Karpas-422 (cell line): Measurements from ENCODE around the gene ZFP3. TPM values are rescaled to one million over a fixed set of nuclear protein-coding genes. Genes with fewer than 3 reads are reported as not detected.

Experiments used
- small RNA-seq: library from RNA; depleted of rRNA; stranded (forward); fragments of <200 nt; gene quantifications from one replicate; pipeline ENCODE3, GENCODE V24; 2014
- total RNA-seq: library from RNA; depleted of rRNA; stranded (reverse); fragments of >200 nt; shearing (Covaris generic); gene quantifications from 2 replicates; pipeline ENCODE4 v1.2.3, GENCODE V29; 2014; ENCODE audit warnings: low replicate concordance; rRNA removed

The ZFP3 gene
- total RNA-seq, 1 experiment from 2014 or later = 0.63 TPM

Small RNA genes within 50 kb of the gene (small RNA-seq; reads per million reads assigned to genes)
- gene AC012146.4 = not detected

Other genes starting within 250 kb of the ZFP3 start
- 28.7 and 56.6 TPM in 2 replicates for gene MINK1, start 245.1 kb upstream of the ZFP3 start, total RNA-seq
- 0.26 and 0.43 TPM in 2 replicates for gene C17orf107, start 178.9 kb upstream of the ZFP3 start, total RNA-seq
- gene CHRNE, start 175.4 kb upstream of the ZFP3 start, total RNA-seq = 0.11 and 0.22 TPM in 2 replicates
- not detected in 2 replicates for gene GP1BA, start 146.2 kb upstream of the ZFP3 start, total RNA-seq
- gene SLC25A11, start 138.4 kb upstream of the ZFP3 start, total RNA-seq = 79.0 and 79.1 TPM in 2 replicates
- gene RNF167, start 138.2 kb upstream of the ZFP3 start, total RNA-seq = 49.9 and 50.5 TPM in 2 replicates
- 748 and 1,567 TPM in 2 replicates for gene PFN1, start 129.9 kb upstream of the ZFP3 start, total RNA-seq
- gene ENO3, start 127.3 kb upstream of the ZFP3 start, total RNA-seq = 31.1 and 31.6 TPM in 2 replicates
- 24.6 and 40.7 TPM in 2 replicates for gene SPAG7, start 110.7 kb upstream of the ZFP3 start, total RNA-seq
- gene CAMTA2, start 90.8 kb upstream of the ZFP3 start, total RNA-seq = 9.5 and 15.6 TPM in 2 replicates
- not detected in 2 replicates for gene INCA1, start 80.9 kb upstream of the ZFP3 start, total RNA-seq
- 10.2 and 19.0 TPM in 2 replicates for gene KIF1C, start 80.5 kb upstream of the ZFP3 start, total RNA-seq
- not detected in 2 replicates for gene SLC52A1, start 43.0 kb upstream of the ZFP3 start, total RNA-seq
- 11.3 and 19.7 TPM in 2 replicates for gene ZNF232, start 33.4 kb downstream of the ZFP3 start, total RNA-seq
- not detected in 2 replicates for gene USP6, start 37.6 kb downstream of the ZFP3 start, total RNA-seq
- gene ZNF594, start 113.4 kb downstream of the ZFP3 start, total RNA-seq = 14.5 and 23.0 TPM in 2 replicates
- gene SCIMP, start 156.4 kb downstream of the ZFP3 start, total RNA-seq = 0.67 TPM in 1 of 2 replicates, not detected in the other
- 16.2 and 20.3 TPM in 2 replicates for gene RABEP1, start 203.8 kb downstream of the ZFP3 start, total RNA-seq